ENCODE data around the gene CALCR. TPM values are rescaled to one million over a fixed set of nuclear protein-coding genes. Genes with fewer than 3 reads are reported as not detected.

Gene CALCR
- total RNA-seq, 1 experiment from 2014 or later: 0.10 TPM

- TF ChIP-seq FOSL1 (IDR thresholded peaks at IDR 0.05; ENCODE audit: low read depth) (no peak), JUND (IDR thresholded peaks at IDR 0.05) (no peak)
- Histone ChIP-seq H3K36me3 (ENCODE audit: control insufficient read depth in 1 of 2, insufficient read depth in 2 of 2, low read length in 2 of 2) (no peaks in the 10 kb centered on the region), H2AFZ (ENCODE audit: low read depth, low read length, poor library complexity, severe bottlenecking) (no peak overlapping the region), H3K9me3 (ENCODE audit: control insufficient read depth in 1 of 2, insufficient read depth in 1 of 2, low read depth in 1 of 2, low read length in 2 of 2) (no peaks in the 10 kb centered on the region), H3K27me3 (ENCODE audit: insufficient read depth, low read length) (no peaks in the 10 kb centered on the region), H3K27ac (ENCODE audit: low read depth, low read length) (no peak overlapping the region), H3K4me1 (ENCODE audit: control insufficient read depth in 1 of 2, insufficient read depth in 2 of 2, low read length in 2 of 2) (no peaks in the 10 kb centered on the region), H3K79me2 (ENCODE audit: insufficient read depth, low read length) (no peaks in the 10 kb centered on the region), H3K9me2 (ENCODE audit: insufficient read depth) (no peaks in the 10 kb centered on the region), H3K4me2 (ENCODE audit: low read length) (no peak overlapping the region), H3K4me3 (replicated peaks in 1 of 2; ENCODE audit: low read depth in 1 of 2, low read length in 2 of 2) (no peak overlapping the region), H4K20me1 (ENCODE audit: insufficient read depth) (no peaks in the 10 kb centered on the region), H3K9ac (ENCODE audit: low read length) (no peak overlapping the region)
- intact Hi-C loops (cut with micrococcal nuclease): no loop called here
- ChIA-PET POLR2A (no interaction called here), CTCF (no interaction called here), RAD21 (ENCODE audit: low non-redundant PET in 1 of 2, low total read pairs in 2 of 2, uncharacterized antibody in 2 of 2, unreplicated experiment in 2 of 2) (no interaction called here)
- no TSS peak for BruUV-seq (replicated peaks)
- no peak for DNase-seq (ENCODE audit: low read depth, low spot score)
- ATAC-seq: no peak
Observed at GRCh38 chr7:93378131-93378760, 196.3 kb downstream of the CALCR start.

- no peaks in the 10 kb centered on the region for H3K79me2 ChIP-seq (ENCODE audit: insufficient read depth, low read length)
- no peaks in the 10 kb centered on the region for H3K36me3 ChIP-seq (ENCODE audit: control insufficient read depth in 1 of 2, insufficient read depth in 2 of 2, low read length in 2 of 2)
- H4K20me1 ChIP-seq (ENCODE audit: insufficient read depth): no peaks in the 10 kb centered on the region
- no peak overlapping the region for H3K4me2 ChIP-seq (ENCODE audit: low read length)
- DNase-seq (ENCODE audit: low read depth, low spot score): no peak
- no peaks in the 10 kb centered on the region for H3K9me3 ChIP-seq (ENCODE audit: control insufficient read depth in 1 of 2, insufficient read depth in 1 of 2, low read depth in 1 of 2, low read length in 2 of 2)
- ChIA-PET RAD21 (ENCODE audit: low non-redundant PET in 1 of 2, low total read pairs in 2 of 2, uncharacterized antibody in 2 of 2, unreplicated experiment in 2 of 2) (no interaction called here), CTCF (no interaction called here), POLR2A (no interaction called here)
- BruUV-seq (replicated peaks): no TSS peak
- no peak for TF ChIP-seq CBX3 (IDR thresholded peaks at IDR 0.05; ENCODE audit: low read depth)
- no peak for TF ChIP-seq JUND (IDR thresholded peaks at IDR 0.05)
- TF ChIP-seq TCF7L2 (IDR thresholded peaks at IDR 0.05; ENCODE audit: borderline replicate concordance, extremely low read depth, insufficient read depth, insufficient read length): no peak
- TF ChIP-seq SIN3A (IDR thresholded peaks at IDR 0.05; ENCODE audit: low read depth): no peak
- no peak for TF ChIP-seq ZBTB33 (IDR thresholded peaks at IDR 0.05; ENCODE audit: extremely low read depth, insufficient replicate concordance, low read length)
- no peak for TF ChIP-seq ATF3 (IDR thresholded peaks at IDR 0.05)
- no peak for TF ChIP-seq CTCF (IDR thresholded peaks at IDR 0.05 in 2 of 3, conservative IDR thresholded peaks at IDR 0.05 in 1 of 3; ENCODE audit: borderline replicate concordance in 1 of 3, insufficient read depth in 1 of 3, low read depth in 2 of 3, low read length in 2 of 3)
- no peak overlapping the region for H3K9ac ChIP-seq (ENCODE audit: low read length)
- H3K27ac ChIP-seq (ENCODE audit: low read depth, low read length): no peak overlapping the region
- no peaks in the 10 kb centered on the region for H3K27me3 ChIP-seq (ENCODE audit: insufficient read depth, low read length)
- intact Hi-C loops (cut with micrococcal nuclease): no loop called here
- no peaks in the 10 kb centered on the region for H3K4me1 ChIP-seq (ENCODE audit: control insufficient read depth in 1 of 2, insufficient read depth in 2 of 2, low read length in 2 of 2)
- no peak overlapping the region for H3K4me3 ChIP-seq (replicated peaks in 1 of 2; ENCODE audit: low read depth in 1 of 2, low read length in 2 of 2)
- no peak for ATAC-seq
- no peaks in the 10 kb centered on the region for H3K9me2 ChIP-seq (ENCODE audit: insufficient read depth)
- no peak overlapping the region for H2AFZ ChIP-seq (ENCODE audit: low read depth, low read length, poor library complexity, severe bottlenecking)
Observed at GRCh38 chr7:93375603-93376002, 198.9 kb downstream of the CALCR start.
